OCI-M2 (cell line): ENCODE data around the gene RPL39L.
"Not testable (repeated sequence)": the region's sequence is repeated elsewhere in the genome, so short reads cannot be mapped to it uniquely, and the experiment has no call there.

Experiments used
- DNase-seq: peaks from one replicate; lab custom pipeline; 2025; ENCODE audit not compliant: unreplicated experiment; lab: John Stamatoyannopoulos, UW

Gene RPL39L

GRCh38 chr3:187145149-187145895 is 6.0 kb upstream of the RPL39L start:
- no peak for DNase-seq

- DNase-seq, result no peak
Observed at GRCh38 chr3:187139895-187140253, 578 bp upstream of the RPL39L start.

GRCh38 chr3:187136936-187137335 is 2.4 kb downstream of the RPL39L start:
- DNase-seq, result no peak

GRCh38 chr3:187136337-187136736 is 3.0 kb downstream of the RPL39L start:
- no peak for DNase-seq

GRCh38 chr3:187135172-187135690 is 4.1 kb downstream of the RPL39L start:
- not testable (repeated sequence) for DNase-seq

- DNase-seq, result not testable (repeated sequence)
Observed at GRCh38 chr3:187133181-187133580, 6.1 kb downstream of the RPL39L start.

- DNase-seq, result no peak
Observed at GRCh38 chr3:187132666-187133065, 6.6 kb downstream of the RPL39L start.

- DNase-seq, result no peak
Observed at GRCh38 chr3:187131981-187132380, 7.3 kb downstream of the RPL39L start.

GRCh38 chr3:187130346-187131066 is 8.8 kb downstream of the RPL39L start:
- no peak for DNase-seq

- DNase-seq, result no peak
Observed at GRCh38 chr3:187125319-187126031, 13.8 kb downstream of the RPL39L start.

- no peak for DNase-seq
Observed at GRCh38 chr3:187122261-187122660, 17.0 kb downstream of the RPL39L start.

GRCh38 chr3:187120326-187120725 is 19.0 kb downstream of the RPL39L start:
- DNase-seq, result no peak

- no peak for DNase-seq
Observed at GRCh38 chr3:187114511-187114910, 24.8 kb downstream of the RPL39L start.

- no peak for DNase-seq
Observed at GRCh38 chr3:187112934-187113793, 26.1 kb downstream of the RPL39L start.

GRCh38 chr3:187110156-187110555 is 29.1 kb downstream of the RPL39L start:
- no peak for DNase-seq

- no peak for DNase-seq
Observed at GRCh38 chr3:187107989-187108388, 31.3 kb downstream of the RPL39L start.

GRCh38 chr3:187105700-187106099 is 33.6 kb downstream of the RPL39L start:
- DNase-seq, result no peak

- DNase-seq, result no peak
Observed at GRCh38 chr3:187104933-187105332, 34.4 kb downstream of the RPL39L start.

GRCh38 chr3:187104342-187104741 is 35.0 kb downstream of the RPL39L start:
- no peak for DNase-seq

GRCh38 chr3:187103251-187103650 is 36.0 kb downstream of the RPL39L start:
- DNase-seq, result no peak
